ENCODE measurements around the gene UGT1A7.

- TF ChIP-seq POLR2A (conservative IDR thresholded peaks at IDR 0.05) (no peak), EP400 (IDR thresholded peaks at IDR 0.05) (no peak), SMC3 (conservative IDR thresholded peaks at IDR 0.05; ENCODE audit: insufficient read depth, low read depth, low read length) (no peak), BHLHE40 (IDR thresholded peaks at IDR 0.05; ENCODE audit: low read length) (no peak), ZNF121 (CRISPR knock-in tag; conservative IDR thresholded peaks at IDR 0.05) (no peak), YY1 (IDR thresholded peaks at IDR 0.05; ENCODE audit: borderline replicate concordance in 1 of 3, control insufficient read depth in 1 of 3, extremely low read depth in 1 of 3, insufficient read depth in 3 of 3, insufficient read length in 1 of 3, insufficient replicate concordance in 2 of 3, low read depth in 1 of 3, low read length in 2 of 3) (no peak), THAP7 (CRISPR knock-in tag; IDR thresholded peaks at IDR 0.05) (no peak), POLR2AphosphoS5 (IDR thresholded peaks at IDR 0.05; ENCODE audit: control insufficient read depth, insufficient read depth, low read depth, low read length) (no peak), ZBTB43 (CRISPR knock-in tag; IDR thresholded peaks at IDR 0.05) (no peak), DPF2 (IDR thresholded peaks at IDR 0.05) (no peak), NFRKB (IDR thresholded peaks at IDR 0.05; ENCODE audit: low read depth) (no peak), BCLAF1 (IDR thresholded peaks at IDR 0.05; ENCODE audit: borderline replicate concordance in 1 of 2, control insufficient read depth in 1 of 2, low read depth in 2 of 2, low read length in 1 of 2) (no peak), UBTF (IDR thresholded peaks at IDR 0.05; ENCODE audit: borderline replicate concordance in 1 of 2, low read depth in 2 of 2, low read length in 2 of 2) (no peak)
These were observed 10.2 kb upstream of the UGT1A7 start, which contains the start of gene UGT1A9 for GRCh38 chr2:233671290-233672161.
